ENCODE results near the gene DEFB131B.
"Not testable (repeated sequence)": the region's sequence is repeated elsewhere in the genome, so short reads cannot be mapped to it uniquely, and the experiment has no call there.

DEFB131B gene, protein sequence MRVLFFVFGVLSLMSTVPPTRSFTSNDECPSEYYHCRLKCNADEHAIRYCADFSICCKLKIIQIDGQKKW

GRCh38 chr11:71878059-71878458 is at the start of gene DEFB131B:
Gene DEFB131B (plus strand): TSS chr11:71878453. CDS start chr11:71878453, 0 bp downstream.
- not testable (repeated sequence) for DNase-seq (ENCODE audit: low read depth in 2 of 2)

DNA sequence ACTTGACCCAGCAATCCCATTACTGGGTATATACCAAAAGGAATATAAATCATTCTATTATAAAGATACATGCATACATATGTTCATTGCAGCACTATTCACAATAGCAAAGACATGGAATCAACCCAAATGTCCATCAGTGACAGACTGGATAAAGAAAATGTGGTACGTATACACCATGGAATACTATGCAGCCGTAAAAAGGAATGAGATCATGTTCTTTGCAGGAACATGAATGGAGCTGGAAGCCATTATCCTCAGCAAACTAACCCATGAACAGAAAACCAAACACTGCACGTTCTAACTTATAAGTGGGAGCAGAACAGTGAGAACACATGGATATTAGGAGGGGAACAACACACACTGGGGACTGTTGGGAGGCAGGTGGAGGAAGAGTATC is 49.0 kb upstream of the DEFB131B start:
- not testable (repeated sequence) for DNase-seq (ENCODE audit: low read depth in 2 of 2)

DNA sequence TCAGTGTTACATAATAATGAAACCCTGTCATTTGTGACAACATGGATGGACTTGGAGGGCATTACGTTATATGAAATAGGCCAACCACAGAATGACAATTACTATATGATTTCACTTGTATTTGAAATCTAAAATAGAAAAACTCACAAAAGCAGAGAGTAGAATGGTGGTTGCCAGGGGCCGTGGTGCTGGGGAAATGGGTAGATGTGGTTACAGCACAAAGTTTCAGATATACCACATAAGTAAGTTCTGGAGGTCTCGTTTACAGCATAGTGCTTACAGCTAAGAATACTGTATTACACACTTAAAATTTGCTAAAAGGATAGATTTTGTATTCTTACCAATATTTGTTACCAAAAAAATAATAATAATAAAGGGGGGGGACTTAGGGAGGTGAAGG is 48.6 kb upstream of the DEFB131B start:
- DNase-seq (ENCODE audit: low read depth in 2 of 2), result not testable (repeated sequence)

DNA sequence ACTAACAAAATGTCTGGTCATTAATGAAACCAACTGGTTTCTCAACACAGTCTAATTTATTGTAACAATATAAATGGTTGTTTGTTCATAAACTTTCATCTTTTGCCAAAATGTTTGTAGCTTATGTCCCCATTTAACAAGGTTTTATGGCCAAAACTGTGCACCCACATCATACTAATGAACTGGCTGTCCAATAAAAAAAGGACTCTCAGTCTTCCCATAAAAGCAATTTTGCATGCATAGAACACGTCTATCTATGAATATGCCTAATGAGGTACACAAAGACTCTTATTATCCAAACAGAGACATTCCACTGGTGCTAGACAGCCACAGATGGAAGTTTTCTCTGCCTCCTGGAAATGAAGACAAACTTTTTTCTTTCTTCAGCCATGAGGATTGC is 45.4 kb upstream of the DEFB131B start, which contains the start of gene DEFB108B:
Gene DEFB108B, plus strand, starts transcription at position 390 of the 400 bp plus-strand sequence. Its CDS starts 0 bp downstream, at position 390.
- DNase-seq (ENCODE audit: low read depth in 2 of 2), result not testable (repeated sequence)

- DNase-seq (ENCODE audit: low read depth in 2 of 2), result not testable (repeated sequence)
Measured at GRCh38 chr11:71842720-71843119, 35.5 kb upstream of the DEFB131B start.

DNA sequence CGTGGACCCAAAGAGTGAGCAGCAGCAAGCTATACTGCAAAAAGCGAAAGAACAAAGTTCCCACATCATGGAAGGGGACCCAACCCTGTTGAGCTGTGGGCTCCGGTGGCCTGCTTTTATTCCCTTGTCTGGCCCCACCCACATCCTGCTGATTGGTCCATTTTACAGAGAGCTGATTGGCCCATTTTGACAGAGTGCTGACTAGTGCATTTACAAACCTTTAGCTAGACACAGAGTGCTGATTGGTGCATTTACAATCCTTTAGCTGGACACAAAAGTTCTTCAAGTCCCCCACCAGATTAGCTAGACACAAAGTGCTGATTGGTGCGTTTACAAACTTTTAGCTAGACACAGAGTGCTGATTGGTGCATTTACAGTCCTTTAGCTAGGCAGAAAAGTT is 34.9 kb upstream of the DEFB131B start:
- not testable (repeated sequence) for DNase-seq (ENCODE audit: low read depth in 2 of 2)

DNA sequence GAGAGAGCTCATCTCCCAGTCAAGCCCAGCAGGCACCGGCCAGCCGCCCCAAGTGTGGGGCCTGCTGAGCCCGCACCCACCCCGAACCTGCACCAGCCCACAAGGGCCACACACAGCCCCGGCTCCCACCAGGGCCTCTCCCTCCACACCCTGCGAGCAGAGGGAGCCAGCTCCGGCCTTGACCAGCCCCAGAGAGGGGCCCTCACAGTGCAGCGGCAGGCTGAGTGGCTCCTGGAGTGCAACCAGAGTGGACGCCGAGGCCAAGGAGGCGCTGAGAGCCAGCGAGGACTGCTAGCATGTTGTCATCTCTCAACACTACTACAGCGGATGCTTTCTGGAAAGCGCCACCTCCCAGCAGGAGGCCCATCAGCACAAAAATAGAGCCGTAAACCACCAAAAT is 34.4 kb upstream of the DEFB131B start:
- DNase-seq (ENCODE audit: low read depth in 2 of 2), result no peak

DNA sequence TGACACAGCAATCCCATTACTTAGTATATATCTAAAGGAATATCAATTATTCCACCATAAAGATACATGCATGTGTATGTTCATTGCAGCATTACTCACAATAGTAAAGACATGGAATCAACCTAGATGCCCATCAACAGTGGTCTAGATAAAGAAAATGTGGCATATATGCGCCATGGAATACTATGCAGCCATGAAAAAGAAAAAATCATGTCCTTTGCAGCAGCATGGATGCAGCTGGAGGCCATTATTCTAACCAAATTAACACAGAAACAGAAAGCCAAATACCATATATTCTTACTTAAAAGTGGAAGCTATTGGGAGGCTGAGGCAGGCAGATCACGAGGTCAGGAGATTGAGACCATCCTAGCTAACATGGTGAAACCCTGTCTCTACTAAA is 24.4 kb upstream of the DEFB131B start:
- DNase-seq (ENCODE audit: low read depth in 2 of 2), result not testable (repeated sequence)

- DNase-seq (ENCODE audit: low read depth in 2 of 2), result not testable (repeated sequence)
Measured at GRCh38 chr11:71855880-71856279, 22.4 kb upstream of the DEFB131B start.

GRCh38 chr11:71860835-71861234 is 17.4 kb upstream of the DEFB131B start:
- not testable (repeated sequence) for DNase-seq (ENCODE audit: low read depth in 2 of 2)

DNA sequence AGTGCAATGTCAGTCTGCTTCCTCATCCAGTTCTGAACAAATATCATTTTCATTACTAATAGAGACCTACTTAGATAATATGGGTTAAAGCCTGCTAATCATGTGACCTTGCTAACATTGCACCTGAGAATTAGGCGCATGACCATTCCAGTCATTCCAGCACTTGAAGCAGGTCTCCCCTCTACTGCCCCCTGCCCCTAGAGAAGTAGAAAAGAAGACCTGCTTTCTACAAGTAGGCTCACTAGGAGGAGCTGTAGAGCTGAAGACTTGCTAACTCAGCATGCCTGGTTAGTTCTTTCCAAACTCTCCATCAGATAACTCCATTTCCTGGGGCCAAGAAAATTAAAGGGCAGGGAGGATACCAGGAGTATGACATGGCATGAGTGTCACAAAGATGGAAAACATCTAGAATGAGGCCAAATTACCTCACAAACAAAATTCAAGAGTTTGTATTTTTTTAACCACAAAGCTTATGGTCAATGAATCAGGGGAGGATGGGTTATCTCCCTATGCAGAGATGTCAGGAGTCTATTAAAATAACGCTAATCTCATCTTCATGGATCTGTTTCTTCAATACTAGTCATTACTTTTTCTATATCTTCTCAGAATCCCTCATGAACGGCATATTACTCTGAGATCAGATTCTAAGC is 14.2 kb upstream of the DEFB131B start:
- peak; percentile 29 to 44 for DNase-seq (ENCODE audit: low read depth in 2 of 2)

GRCh38 chr11:71867209-71867608 is 11.0 kb upstream of the DEFB131B start:
- not testable (repeated sequence) for DNase-seq (ENCODE audit: low read depth in 2 of 2)

DNA sequence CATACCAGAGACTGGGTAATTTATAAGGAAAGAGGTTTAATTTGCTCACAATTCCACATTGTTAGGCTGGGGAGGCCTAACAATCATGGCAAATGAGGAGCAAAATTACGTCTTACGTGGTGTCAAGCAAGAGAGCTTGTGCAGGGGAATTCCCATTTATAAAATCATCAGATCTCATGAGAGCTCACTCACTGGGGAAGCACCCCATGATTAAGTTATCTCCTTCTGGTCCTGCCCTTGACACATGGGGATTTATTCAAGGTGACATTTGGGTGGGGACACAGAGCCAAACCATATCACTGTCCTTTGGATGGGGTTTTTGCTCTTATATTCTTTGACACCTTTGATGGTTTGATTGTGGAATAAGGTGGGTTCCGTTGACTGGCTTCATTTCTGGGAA is 8.3 kb upstream of the DEFB131B start:
- DNase-seq (ENCODE audit: low read depth in 2 of 2), result not testable (repeated sequence)

- DNase-seq (ENCODE audit: low read depth in 2 of 2), result not testable (repeated sequence)
Measured at GRCh38 chr11:71870661-71871060, 7.6 kb upstream of the DEFB131B start.

DNA sequence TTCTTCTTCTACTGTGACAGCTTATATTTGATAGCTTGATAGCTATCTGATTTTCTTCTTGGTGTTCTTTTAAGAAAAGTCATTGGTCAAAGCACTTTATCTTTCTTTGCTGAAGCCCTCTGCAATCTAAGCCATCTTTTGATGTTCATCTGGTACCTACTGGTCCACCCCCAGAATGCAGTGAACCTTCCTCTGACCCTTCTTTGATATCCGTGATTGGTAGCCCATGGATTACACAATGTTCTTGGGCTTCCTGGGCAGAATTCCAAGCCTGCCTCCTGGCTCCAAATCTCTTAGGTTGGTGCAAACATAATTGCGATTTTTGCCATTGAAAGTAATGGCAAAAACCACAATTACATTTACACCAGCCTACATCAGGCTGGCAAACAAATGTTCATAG is 2.0 kb upstream of the DEFB131B start:
- DNase-seq (ENCODE audit: low read depth in 2 of 2), result not testable (repeated sequence)

GRCh38 chr11:71885806-71886205 is 7.6 kb downstream of the DEFB131B start:
- DNase-seq (ENCODE audit: low read depth in 2 of 2), result not testable (repeated sequence)

DNA sequence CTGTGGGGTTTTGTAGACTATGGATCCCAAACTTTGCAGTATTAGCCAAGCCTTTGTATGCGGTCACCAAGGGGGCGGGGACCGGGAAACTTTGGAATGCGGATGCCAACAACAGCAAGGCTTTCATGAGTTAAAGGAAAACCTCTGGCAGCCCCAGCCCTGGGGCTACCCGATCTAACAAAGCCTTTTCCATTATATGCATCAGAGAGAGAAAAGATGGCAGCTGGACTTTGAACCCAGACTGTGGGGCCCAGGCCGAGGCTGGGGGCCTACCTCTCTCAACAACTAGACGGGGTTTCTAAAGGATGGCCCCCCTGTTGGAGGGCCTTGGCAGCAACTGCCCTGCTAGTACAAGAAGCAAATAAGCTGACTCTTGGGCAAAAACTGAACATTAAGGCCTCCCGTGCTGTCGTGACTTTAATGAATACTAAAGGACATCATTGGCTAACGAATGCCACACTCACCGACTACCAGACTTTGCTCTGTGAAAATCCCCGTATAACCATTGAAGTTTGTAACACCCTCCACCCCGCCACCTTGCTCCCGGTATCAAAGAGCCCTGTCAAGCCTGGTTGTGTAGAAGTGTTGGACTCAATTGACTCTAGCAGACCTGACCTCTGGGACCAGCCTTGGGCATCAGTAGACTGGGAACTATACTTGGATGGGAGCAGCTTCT is 10.2 kb downstream of the DEFB131B start:
- not testable (repeated sequence) for DNase-seq (ENCODE audit: low read depth in 2 of 2)

DNA sequence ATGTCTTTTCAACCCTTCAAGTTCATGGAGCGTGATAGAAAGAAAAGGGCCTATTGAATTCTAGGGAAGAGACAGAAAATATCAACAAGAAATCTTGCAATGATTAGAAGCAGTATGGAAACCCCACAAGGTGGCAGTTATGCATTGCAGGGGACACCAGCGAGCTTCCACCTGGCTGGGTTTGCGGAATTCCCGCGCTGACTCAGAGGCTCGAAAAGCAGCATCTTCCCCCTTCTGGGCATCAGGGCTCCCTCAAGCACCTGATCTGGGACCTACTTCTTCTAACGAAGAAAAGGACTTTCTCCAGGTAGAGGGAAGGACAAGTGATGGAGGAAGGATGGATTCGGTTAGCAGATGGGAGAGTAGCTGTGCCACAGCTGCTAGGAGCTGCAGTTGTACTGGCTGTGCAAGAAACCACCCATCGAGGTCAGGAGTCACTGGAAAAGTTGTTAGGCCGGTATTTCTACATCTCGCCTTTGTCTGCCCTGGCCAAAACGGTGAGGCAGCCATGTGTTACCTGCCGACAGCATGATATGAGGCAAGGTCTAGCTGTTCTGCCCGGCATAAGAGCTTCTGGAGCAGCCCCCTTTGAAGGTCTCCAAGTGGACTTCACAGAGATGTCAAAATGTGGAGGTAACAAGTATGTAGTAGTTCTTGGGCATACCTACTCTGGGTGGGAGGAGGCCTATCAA is 11.1 kb downstream of the DEFB131B start:
- DNase-seq (ENCODE audit: low read depth in 2 of 2), result not testable (repeated sequence)

GRCh38 chr11:71895961-71896360 is 17.7 kb downstream of the DEFB131B start:
- no peak for DNase-seq (ENCODE audit: low read depth in 2 of 2)

- peak; percentile 65 to 69 for DNase-seq (ENCODE audit: low read depth in 2 of 2)
Measured at GRCh38 chr11:71901137-71901536, 22.9 kb downstream of the DEFB131B start.

DNA sequence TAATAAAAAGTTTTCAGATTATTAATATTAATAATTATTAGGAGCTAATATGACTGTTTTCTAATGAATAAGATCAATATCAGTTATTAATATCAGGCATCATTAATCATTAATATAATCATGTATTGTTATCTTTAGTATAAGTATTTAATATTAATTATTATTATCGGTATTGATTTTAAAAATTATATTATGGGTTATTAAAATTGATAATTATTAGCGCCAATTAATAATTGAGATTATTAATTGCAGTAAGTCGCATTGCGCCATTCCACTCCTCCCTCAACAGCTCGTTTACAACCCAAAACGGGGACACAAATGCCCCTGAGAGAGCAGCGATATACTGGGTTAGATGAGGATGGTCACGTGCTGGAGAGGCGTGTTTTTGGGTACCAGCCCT is 30.0 kb downstream of the DEFB131B start:
- no peak for DNase-seq (ENCODE audit: low read depth in 2 of 2)

DNA sequence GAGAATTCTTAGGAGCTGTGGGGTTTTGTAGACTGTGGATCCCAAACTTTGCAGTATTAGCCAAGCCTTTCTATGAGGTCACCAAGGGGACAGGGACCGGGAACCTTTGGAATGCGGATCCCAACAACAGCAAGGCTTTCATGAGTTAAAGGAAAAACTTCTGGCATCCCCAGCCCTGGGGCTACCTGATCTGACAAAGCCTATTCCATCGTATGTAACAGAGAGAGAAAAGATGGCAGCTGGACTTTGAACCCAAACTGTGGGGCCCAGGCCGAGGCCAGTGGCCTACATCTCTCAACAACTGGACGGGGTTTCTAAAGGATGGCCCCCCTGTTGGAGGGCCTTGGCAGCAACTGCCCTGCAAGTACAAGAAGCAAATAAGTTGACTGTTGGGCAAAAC is 32.5 kb downstream of the DEFB131B start:
- DNase-seq (ENCODE audit: low read depth in 2 of 2), result not testable (repeated sequence)
